Limb (tissue), 2 donors: ENCODE measurements around the gene STOX2.

Source experiments
- DNase-seq, 2 donors: peaks; one replicate each; pipeline ENCODE4 v3.0.0-alpha.2; 2016; ENCODE audit errors: extremely low spot score in 2 of 2

The STOX2 gene

GRCh38 chr4:183888564-183888963 lies 16.5 kb upstream of the STOX2 start:
- no peak for DNase-seq

DNA sequence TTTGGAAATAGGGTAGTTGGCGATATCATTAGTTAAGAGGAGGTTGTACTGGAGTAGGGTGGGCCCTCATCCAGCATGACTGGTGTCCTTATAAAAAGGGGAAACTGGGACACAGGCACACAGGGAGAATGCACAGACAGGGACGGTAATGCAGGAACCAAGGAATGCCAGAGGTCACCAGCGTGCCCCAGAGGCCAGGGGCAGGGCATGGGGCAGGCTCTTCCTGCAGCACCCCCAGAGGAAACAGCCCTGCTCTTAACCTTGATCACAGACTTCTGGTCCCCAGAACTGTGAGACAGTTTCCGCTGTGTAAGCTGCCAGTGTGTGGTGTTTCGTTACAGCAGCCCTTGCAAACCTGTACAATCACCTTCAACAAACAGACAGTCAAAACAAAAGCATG lies 15.9 kb upstream of the STOX2 start:
- no peak for DNase-seq

- DNase-seq: no peak
Observed at GRCh38 chr4:183897193-183897592, 7.9 kb upstream of the STOX2 start.

DNA sequence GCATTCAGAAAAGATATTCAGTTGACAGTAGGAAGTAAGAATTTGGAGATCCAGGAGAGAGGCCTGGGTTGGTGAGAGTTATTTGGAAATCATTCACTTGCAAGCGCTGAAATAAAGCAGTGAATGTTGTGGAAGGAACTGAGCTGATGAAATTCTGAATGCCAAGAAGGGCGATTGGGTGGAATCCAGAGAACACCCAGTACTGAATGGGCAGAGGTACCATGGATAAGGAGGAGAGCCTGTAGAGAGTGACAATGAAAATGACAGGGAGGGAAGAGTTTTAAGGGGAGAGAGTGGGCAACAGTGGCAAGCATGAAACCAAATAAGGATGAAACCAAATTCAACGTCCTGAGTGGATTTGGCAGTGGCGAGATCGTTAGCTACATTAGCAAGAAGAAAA lies 6.7 kb upstream of the STOX2 start:
- no peak for DNase-seq

DNA sequence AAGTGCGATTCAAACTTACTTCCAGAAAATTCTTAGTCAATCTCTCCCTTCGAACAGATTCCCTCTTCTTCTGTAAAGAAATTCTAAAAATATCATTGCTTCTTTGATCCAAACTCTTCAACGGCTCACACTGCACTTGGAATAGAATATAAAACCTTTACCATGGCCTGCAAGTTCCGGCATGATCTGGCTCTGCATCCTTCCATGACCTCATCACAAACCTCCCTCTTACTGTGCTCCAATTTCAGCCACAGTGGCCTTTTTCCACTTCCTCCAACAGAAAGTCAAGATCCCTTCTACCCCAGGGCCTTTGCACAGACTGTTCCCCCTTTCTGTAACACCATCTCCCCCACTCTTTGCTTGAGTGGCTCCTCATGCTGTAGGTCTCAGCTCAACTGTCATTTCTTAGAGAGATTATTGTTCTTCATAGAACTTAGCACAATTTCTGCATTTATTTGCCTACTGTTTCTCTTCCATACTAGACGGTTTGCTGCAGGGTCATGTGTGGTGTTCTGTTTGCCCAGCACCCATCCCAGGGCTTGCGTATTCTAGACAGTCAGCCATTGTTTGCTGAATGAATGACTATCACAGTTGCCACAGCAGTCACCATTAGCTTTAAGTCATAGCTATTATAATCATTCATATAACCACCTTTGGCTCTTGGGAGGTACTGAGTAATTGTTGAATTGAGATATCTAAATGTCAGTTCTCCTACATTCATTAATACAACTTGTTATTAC lies 1.9 kb upstream of the STOX2 start:
- DNase-seq: no peak

DNA sequence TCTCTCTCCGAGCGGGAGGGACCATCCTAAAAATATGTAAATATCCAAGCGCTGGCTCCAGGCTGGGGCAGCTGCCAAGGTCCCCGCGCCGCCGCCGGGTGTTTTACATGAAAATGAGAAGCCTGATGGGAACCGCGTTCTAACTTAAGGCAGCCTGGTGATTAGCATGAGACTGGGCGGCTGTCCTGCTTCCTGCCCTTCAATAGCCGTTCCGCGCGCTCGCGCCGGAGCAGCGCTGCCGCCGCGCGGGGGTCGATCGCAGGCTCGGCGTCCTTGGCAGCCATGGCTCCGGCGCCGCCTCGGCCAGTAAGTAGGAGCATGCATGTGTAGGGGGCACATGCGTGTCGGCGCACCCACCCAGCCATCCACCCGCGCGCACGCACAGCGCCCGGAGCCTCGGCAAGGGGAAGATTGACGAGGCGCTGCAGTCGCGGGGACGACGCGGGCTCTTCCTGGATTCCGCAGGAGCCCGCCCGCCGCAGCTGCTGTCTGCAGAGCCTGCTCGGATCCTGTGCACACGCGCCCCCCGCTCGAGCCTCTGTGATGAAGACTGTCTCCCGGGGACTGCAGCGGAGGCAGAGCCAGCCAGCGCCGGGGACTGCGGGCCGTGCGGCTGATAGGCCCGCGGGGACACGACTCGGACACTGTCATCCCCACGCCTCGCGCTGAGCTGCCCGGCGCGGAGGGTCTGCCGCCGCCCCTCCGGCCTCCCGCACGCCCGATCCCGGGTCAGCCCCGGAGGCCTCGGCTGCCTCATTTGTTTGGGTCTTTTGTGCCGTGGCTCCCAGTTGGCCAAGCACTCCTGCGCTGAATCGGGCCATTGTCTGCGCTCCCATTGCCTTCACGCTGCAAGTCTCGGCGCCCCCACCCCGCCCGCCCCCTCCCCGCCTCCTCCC lies 734 bp downstream of the STOX2 start:
- DNase-seq: peak; percentile 42 to 76

DNA sequence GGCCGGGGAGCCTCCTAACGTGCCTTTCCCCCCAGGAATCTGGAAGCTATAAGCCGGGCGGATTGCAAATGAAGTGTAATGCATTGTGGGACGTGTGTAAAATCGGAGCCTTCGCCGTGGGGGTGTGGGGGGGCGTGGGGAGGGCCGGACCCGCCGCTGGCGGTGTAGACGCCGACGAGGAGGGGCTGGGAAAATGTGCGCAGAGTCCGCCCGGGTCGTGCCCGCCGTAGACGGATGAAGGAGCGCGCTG lies 1.3 kb downstream of the STOX2 start:
- peak in 1 of 2 donors; percentile 77 for DNase-seq

DNA sequence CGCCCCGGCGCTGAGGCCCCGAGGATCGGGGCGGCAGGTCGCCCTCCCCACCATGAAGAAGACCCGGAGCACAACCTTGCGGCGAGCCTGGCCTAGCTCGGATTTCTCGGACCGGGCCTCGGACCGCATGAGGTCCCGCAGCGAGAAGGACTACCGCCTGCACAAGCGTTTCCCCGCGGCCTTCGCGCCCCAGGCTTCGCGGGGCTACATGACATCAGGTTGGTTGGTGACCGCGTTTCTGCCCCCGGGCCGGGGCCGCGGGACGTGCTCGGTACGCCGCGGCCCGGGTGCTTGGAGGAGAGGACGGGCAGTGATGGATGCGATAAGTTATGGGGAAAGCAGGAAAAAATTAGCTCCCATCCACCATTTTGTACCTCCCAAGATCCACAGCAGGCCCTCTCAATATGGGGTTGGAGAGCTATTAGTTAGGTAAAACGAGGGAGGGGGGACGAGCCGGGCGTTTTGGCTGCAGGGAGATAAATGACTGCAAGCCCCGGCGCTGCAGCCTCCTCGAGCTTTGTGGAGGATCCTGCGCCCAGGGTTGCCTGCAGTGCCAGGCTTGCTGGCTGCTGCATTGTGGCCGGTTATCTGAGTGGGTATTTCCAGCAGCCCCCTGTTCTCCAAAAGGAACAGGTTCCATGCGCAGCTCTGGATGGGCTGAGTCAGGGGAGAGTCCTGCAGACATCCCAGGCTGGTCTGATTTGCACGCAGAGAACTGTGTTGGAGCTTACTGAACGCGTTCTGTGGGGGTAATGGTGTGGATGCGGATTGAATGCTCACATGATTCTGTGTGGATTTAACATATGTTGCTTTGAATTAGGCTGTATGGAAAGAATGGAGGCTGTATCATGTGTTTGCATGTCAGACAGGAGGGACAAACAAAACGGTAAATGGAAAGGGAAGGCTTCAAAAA lies 1.9 kb downstream of the STOX2 start:
- DNase-seq: peak; percentile 37 to 68

DNA sequence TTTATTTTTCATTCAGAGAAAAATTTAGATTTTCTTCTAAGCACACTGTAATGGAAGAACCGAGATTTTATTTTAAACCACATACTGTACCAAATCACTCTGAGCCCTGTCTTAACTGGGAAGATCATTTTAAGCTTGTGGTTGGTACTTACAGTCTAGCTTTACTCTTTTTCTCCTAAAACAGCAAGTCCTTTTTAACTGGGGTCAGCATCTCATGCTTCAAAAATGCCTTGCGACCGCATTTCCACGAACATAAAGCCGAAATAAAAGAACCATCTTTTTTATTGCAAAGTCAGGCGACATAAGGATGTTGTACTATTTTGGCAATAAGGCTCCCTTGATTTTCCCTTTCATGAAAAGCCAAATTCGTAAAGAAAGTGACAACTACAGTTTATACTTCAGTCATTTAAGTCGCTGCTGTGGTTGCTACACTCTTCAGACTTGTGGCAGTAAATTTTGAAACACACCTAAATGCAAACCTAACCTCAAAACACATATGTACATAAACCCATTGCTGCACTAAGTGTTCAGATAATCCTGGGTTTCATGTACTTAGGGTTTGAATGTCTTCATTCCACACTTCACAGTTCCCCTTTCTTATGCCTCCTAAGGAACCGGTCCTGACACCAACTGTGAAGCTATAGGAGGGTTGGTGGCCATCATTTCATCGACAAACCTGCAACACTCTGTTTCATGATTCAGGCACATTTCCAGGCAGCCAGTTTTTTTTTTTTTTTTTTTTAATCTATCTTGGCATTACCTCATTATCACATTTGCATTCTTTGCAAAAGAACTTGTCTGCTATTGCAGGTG lies 3.0 kb downstream of the STOX2 start:
- no peak for DNase-seq

GRCh38 chr4:183909187-183909586 lies 4.1 kb downstream of the STOX2 start:
- no peak for DNase-seq

GRCh38 chr4:183909801-183910200 lies 4.7 kb downstream of the STOX2 start:
- DNase-seq: no peak

DNA sequence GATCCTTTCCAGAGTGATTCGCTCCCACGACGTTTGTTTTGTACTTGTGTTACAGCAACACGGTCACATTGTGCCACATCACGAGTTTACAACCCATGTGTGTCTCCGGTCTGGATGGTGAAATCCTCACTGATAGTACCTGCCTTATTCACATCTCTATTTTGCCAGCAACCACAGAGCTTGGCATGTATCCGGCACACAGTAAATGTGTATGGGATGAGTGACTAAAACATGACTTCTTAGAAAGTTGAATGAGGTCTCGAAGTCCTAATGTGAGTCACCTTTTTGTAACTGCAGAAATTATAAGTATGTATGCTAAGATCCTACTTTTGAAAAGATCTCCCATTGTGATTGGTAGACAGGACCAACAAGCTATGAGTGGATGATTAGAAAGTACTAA lies 7.5 kb downstream of the STOX2 start:
- no peak for DNase-seq

DNA sequence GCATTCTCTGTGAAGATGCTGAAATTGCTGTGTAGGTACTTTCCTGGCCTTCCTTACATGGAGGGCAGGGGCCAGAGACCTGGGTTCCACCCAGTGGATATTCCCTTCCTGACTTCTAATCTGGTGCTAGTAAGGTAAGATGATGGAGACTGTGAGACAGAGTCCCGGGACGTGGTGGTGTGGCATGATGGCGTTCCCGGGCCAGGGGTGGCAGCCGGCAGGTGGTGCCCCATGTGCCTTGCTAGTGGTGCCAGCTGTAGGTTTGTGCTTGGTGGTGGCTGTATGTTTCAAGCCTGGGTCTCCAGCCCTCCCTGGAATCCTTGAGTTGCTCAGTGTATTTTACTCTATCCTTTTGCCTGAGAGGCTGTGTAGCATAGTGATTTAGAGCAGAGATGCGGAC lies 10.9 kb downstream of the STOX2 start:
- DNase-seq: no peak

GRCh38 chr4:183918696-183919095 lies 13.6 kb downstream of the STOX2 start:
- no peak for DNase-seq

GRCh38 chr4:183919141-183919540 lies 14.0 kb downstream of the STOX2 start:
- DNase-seq: peak in 1 of 2 donors; percentile 65

DNA sequence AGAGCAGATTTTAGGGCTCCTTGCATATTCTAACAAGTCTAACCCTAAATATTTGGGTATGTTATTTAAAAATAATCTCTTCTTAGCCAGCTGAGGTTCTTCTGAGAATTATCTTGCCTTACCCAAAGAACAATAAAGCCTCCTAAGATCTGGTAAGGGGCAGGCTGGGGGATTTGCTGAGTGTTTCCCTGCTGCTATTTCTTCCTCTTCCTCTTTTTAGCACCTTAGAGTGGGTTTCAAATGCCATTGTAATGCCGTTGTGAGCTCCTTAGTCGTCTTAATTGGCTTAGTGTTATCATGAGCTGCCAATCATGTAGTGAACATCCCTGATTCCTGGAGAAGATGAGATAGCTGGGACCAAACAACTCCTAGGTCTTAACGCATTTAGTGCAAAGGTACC lies 15.4 kb downstream of the STOX2 start:
- DNase-seq: no peak

DNA sequence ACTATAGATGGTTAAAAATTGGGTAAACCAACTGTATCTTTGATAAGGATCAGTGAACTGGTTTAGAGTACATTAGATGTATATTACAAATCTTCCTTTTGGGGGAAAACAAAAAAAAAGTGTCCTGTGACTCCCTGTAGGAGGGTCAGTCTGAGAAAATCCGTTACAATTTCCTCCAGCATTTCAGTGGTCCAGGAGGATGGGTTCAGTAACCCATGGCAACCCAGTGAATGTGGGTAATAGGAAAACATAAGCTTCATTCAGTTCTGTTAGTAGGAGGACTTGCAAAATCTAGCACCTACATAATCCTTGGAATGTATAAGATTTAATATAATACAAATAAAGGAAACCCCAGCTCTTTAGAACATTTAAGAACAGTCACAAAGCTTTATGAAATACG lies 16.2 kb downstream of the STOX2 start:
- no peak for DNase-seq

DNA sequence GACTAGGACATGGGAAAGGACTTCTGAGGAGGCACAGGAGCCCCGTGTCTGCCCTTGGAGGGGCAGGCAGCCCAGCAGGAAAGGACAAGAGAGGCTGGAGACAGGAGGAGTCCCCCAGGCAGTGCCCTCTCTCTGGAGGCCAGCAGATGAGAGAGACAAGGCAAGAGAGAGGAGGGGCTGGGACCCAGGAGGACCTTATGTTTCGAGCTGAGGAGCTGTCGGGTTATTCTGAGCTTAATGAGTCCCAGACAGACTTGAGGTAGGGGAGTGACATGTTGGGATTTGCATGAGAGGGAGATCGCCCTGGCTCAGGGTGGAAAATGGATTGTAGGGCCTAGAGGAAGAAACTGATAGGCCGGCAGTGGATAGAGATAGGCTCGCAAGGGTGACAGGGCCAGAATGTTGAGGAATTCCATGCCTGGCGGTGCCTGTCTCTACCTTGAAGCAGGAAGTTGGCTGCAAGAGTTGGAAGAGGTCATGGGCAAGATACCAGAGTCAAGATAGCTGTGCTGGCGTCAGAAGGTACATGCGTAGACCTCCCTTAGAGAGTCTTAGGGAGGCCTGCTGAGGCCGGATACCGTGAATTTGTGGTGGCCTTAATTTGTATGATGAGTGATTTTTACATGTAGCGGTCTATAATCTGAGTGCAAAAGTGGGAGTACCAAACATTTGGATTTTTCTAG lies 19.4 kb downstream of the STOX2 start:
- DNase-seq: no peak

GRCh38 chr4:183926950-183927349 lies 21.8 kb downstream of the STOX2 start:
- DNase-seq: no peak

- DNase-seq: no peak
Observed at GRCh38 chr4:183932576-183932975, 27.5 kb downstream of the STOX2 start.

GRCh38 chr4:183934761-183935160 lies 29.7 kb downstream of the STOX2 start:
- DNase-seq: no peak
